GM21515 (cell line): Measurements from ENCODE around the gene SRGAP2C.
A peak's percentile ranks its signal among the peaks of the same experiment; 100 is the strongest.
"Not testable (repeated sequence)": the region's sequence is repeated elsewhere in the genome, so short reads cannot be mapped to it uniquely, and the experiment has no call there.

Experiments
- ATAC-seq: cut with Tn5 transposase; IDR thresholded peaks from one replicate; pipeline ENCODE4 v1.9.1; 2021; ENCODE audit not compliant: unreplicated experiment

The SRGAP2C gene

GRCh38 chr1:121185140-121185708, 449 bp downstream of the SRGAP2C start:
- ATAC-seq: not testable (repeated sequence)

- ATAC-seq: not testable (repeated sequence)
Observed at GRCh38 chr1:121186191-121186590, 1.4 kb downstream of the SRGAP2C start.

GRCh38 chr1:121187914-121188313, 3.1 kb downstream of the SRGAP2C start:
- ATAC-seq: not testable (repeated sequence)

GRCh38 chr1:121192512-121192911, 7.7 kb downstream of the SRGAP2C start:
- ATAC-seq: not testable (repeated sequence)

- not testable (repeated sequence) for ATAC-seq
Observed at GRCh38 chr1:121197095-121197882, 12.5 kb downstream of the SRGAP2C start.

- ATAC-seq: not testable (repeated sequence)
Observed at GRCh38 chr1:121199763-121200162, 15.0 kb downstream of the SRGAP2C start.

- ATAC-seq: not testable (repeated sequence)
Observed at GRCh38 chr1:121200232-121200631, 15.5 kb downstream of the SRGAP2C start.

- not testable (repeated sequence) for ATAC-seq
Observed at GRCh38 chr1:121200985-121201981, 16.5 kb downstream of the SRGAP2C start.

- ATAC-seq: not testable (repeated sequence)
Observed at GRCh38 chr1:121202986-121203385, 18.2 kb downstream of the SRGAP2C start.

GRCh38 chr1:121205786-121206711, 21.3 kb downstream of the SRGAP2C start:
- ATAC-seq: not testable (repeated sequence)

GRCh38 chr1:121207328-121207727, 22.6 kb downstream of the SRGAP2C start:
- not testable (repeated sequence) for ATAC-seq

- not testable (repeated sequence) for ATAC-seq
Observed at GRCh38 chr1:121208375-121208774, 23.6 kb downstream of the SRGAP2C start.

GRCh38 chr1:121210778-121211177, 26.0 kb downstream of the SRGAP2C start:
- not testable (repeated sequence) for ATAC-seq

- not testable (repeated sequence) for ATAC-seq
Observed at GRCh38 chr1:121213491-121213890, 28.7 kb downstream of the SRGAP2C start.

- ATAC-seq: not testable (repeated sequence)
Observed at GRCh38 chr1:121214544-121215156, 29.9 kb downstream of the SRGAP2C start.

- ATAC-seq: not testable (repeated sequence)
Observed at GRCh38 chr1:121215699-121216417, 31.1 kb downstream of the SRGAP2C start.

- ATAC-seq: not testable (repeated sequence)
Observed at GRCh38 chr1:121216676-121217075, 31.9 kb downstream of the SRGAP2C start.

- ATAC-seq: not testable (repeated sequence)
Observed at GRCh38 chr1:121221770-121222169, 37.0 kb downstream of the SRGAP2C start.

- ATAC-seq: peak; percentile 98
Observed at GRCh38 chr1:121224714-121225113, 39.9 kb downstream of the SRGAP2C start.
